Hippocampal formation (tissue), 2 donors: ENCODE data around the gene FKBP2.

ENCODE experiments used
- DNase-seq, 2 donors: peaks; one replicate each; lab custom pipeline; 2025; lab: John Stamatoyannopoulos, UW

The FKBP2 gene

DNA sequence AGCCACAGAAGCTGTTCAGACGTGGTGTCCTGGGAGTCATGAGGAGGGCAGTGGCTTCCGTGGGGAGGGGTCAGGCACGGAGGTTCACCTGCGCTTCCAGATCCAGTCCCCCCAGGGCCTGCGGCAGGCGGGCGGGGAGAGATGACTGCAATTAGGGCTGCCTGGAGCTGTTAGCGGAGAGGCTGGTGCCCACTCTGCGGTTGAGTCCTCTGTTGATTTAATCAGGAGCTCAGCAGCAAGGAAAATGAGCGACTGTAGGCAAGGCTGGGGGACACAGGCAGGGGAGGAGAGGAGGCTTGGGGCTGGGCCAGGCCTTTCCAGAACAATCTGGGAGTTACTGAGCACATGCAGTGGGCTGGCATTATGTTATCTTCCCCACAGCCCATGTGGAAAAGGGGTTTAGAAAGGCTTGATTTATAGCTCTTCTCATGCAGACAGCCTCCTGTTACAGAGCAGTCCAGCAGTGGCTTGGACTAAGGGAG lies 23.5 kb downstream of the FKBP2 start:
- DNase-seq = no peak

DNA sequence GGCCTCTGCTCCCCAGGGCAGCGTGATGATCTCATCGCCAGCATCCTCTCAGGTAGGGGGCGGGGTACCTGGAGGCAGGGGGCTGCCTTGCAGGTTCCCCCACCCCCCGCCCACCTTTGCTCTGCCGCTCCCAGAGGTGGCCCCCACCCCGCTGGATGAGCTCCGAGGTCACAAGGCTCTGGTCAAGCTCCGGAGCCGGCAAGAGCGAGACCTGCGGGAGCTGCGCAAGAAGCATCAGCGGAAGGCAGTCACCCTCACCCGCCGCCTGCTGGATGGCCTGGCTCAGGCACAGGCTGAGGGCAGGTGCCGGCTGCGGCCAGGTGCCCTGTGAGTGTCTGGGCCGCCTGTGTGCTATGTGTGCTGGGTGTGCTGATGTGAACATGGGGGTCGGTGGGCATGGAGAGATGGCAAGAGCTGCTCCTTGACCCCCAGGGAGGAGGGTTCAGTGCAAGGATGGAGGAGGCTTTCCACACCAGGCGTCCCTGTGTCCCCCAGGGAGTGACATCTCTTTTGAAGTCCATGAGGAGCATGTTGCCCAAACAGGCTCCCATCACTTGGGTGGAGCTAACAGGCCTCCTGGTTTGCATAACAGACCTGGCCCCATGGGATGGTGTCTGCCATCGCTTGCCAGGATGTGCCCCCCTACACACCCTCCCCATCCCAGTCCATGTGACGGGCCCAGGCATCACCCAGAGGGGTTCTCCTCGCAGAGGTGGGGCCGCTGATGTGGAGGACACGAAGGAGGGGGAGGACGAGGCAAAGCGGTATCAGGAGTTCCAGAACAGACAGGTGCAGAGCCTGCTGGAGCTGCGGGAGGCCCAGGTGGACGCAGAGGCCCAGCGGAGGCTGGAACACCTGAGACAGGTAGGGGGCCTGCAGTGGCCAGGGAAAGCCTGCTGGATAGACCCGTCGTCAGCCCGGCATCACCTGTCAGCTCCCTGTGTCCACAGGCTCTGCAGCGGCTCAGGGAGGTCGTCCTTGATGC lies 24.6 kb downstream of the FKBP2 start:
- no peak for DNase-seq

DNA sequence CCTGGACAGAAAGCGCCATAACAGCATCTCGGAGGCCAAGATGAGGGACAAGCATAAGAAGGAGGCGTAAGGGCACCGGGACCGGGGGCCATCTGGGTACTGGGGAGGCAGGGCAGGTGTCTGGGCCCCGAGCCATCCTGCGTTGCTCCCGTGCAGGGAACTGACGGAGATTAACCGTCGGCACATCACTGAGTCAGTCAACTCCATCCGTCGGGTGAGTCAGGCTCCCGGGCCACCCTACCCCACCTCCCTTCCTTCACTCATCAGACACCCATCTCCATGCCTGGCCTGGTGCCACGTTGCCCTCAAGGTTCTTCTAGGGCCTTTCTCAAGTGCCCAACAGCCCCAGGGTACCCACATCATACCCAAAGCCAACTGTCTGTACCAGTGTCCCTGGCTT lies 25.4 kb downstream of the FKBP2 start:
- no peak for DNase-seq

DNA sequence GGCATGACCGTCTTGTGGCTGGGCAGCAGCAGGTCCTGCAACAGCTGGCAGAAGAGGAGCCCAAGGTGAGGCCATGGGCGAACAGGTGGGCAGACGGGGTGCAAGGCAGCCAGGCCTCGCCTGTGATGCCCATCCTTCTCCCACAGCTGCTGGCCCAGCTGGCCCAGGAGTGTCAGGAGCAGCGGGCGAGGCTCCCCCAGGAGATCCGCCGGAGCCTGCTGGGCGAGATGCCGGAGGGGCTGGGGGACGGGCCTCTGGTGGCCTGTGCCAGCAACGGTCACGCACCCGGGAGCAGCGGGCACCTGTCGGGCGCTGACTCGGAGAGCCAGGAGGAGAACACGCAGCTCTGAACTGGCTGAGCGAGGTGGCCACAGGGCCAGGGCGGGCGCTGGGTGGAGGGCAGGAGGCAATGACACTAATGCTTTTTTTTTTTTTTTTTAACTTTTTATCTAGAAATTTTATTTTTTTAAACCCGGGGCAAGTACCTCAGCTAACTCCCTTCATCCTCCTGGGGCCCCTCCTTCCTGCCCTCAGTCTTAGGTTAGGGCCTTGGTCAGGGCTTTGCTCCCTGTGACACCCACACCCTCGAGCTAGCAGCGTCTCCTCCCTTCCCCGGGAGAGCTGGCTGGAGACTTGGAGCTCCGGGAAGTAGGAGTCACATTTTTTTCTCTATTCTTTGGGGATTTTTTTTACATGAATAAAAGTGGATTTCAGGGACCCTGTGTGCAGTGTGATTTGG lies 26.5 kb downstream of the FKBP2 start:
- DNase-seq = no peak

DNA sequence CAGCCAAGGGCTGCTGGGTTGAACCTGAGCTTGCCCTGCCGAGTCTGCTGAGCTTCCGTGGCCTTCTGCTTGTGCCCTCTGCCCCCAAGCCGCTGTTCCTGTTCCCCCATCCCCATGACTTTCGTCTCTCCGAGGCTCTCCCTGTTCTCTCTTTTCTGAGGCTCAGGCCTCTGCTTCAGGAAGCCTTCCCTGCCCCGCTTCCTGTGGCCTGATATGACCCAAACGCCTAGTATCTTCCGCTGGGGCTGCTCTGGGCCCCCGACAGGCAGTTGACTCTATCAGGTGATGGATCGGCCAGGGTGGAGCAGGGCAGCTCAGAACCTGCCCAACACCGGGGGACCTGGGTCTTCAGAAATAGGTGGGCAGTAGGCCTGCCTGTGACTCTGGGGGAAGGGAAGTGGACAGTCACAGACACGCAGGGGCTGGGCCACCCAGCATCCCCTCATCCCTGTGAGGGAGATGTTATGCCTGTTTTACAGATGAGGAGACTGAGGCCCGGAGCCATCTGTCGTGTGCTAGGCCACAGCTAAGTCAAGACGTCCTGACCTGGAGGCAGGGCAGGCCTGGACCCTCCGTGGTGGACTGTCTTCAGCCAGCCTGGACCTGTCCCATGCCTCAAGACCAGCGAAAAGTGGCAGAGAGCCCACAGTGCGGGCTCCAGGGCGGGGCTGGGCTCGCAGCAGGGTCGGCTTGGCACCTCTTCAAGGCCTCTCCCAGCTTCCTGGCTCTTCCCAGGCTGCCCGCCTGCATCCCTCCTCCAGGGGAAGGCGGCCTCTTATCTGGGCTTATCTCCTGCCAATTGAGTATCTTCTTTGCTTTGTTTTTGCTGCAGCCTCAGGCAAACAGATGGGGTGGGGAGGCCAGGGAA lies 27.4 kb downstream of the FKBP2 start:
- no peak for DNase-seq

DNA sequence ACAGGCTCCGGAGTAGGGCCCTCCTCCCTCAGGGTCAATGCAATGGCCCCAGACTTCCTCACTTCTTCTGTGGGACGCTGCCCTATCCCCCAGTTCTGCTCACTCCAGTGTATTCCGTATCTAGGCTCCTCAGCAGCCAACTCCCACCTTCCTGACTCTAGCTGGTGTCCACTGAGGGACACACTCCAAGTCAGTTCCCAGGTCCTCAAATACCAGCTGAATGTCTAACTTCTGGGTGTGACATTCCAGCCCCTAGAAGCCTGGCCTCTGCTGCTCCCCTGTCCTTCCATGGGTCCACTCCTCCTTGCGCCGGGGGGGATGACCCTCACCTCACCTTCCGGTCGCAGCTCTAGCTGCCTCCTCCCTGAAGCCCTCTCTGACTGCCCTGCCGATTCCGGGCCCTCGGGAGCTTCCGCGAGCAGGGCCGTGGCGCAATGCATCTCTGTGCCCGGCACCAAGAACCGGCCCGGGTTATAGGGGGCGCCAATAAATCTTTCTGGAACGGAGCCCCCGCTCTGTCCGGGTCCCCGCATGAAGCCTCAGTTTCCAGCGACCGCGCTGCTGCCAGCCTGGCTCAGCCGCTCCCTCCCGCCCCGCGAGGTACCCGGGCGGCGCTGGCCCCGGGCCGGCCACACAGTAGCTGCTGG lies 28.1 kb downstream of the FKBP2 start:
- DNase-seq = no peak

DNA sequence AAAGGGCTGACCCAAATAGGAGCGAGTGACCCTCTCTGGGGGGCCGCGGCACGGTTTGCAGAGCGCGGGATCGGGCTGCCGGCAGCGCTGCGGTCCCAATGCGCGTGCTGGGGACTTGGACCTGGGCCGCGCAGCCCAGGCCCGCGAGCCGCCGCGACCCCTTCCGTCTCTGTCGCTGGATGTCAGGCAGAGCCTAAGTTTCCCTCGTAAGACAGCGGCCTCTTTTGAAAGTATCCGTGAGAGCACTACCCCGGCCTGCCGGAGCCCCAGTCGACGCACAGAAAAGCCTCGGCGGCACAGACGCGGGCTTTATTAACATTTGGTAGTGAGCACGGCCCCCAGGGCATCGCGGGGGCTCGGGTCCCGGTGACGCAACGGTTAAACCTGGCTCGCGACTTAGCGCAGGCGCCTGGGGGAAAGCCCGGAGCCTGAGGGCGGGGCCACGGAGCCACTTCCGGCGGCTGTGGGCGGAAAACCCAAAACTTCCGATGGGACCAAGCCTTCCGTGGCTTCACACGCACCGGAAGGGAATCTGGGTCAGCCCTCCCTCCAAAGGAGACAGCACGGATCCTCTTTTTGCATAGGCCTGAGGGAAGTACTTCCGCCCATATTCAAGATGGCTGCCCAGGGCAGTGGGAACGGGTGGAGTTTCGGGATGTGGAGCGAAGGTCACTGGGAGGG lies 28.8 kb downstream of the FKBP2 start:
- DNase-seq = peak; percentile 99 to 100

DNA sequence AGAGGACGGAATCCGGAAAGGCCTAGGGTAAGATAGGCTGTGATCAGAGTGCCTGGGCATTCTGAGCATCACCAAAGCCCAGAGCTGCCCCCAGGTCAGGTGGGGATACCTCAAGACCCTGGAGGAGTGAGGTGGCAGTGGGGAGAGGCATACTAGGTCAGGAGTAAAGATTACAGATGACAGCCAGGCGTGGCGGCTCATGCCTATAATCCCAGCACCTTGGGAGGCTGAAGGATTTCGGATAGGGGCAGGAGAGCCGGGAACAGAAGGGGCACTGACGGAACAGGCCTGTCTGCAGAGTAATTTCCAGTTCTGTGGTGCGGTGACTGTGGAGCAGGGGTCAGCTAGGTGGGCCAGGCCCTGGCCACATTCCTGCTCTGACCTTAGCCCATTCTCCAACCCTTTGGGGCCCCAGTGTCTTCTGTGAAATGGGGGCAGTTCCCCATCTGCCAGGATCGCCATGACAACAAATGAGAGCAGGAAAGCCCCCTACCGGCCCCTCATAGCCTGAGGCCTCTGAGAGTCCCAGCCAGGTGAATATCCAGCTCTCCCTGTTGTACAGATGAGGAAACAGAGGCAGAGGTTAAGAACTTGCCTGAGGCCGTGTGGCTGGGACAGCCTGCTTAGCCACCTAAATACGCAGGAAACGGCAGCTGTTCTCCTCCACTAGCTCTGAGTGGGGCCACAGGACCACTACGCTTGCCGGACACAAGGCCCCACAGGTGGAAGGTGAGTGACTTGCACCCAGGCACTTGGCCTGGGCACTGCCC lies 34.3 kb downstream of the FKBP2 start:
- DNase-seq = no peak

DNA sequence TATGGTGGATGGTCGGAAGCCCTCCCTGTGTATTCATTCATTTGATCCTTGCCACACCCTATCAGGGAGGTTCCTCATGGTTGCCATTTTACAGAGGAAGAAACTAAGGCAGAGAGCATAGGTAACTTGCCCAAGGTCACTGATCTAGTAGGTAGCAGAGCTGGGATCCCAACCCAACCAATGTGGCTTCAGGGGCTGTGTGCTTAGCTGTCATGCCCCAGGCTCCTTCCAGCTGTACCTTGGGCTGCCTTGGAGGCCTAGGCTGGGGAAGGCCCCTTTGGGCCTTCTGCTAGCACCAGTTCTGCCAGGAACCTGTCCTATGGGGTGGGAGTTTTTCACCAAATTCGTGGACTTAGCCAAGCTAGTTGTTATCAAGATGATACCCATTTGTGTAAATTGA lies 34.9 kb downstream of the FKBP2 start:
- DNase-seq = no peak

DNA sequence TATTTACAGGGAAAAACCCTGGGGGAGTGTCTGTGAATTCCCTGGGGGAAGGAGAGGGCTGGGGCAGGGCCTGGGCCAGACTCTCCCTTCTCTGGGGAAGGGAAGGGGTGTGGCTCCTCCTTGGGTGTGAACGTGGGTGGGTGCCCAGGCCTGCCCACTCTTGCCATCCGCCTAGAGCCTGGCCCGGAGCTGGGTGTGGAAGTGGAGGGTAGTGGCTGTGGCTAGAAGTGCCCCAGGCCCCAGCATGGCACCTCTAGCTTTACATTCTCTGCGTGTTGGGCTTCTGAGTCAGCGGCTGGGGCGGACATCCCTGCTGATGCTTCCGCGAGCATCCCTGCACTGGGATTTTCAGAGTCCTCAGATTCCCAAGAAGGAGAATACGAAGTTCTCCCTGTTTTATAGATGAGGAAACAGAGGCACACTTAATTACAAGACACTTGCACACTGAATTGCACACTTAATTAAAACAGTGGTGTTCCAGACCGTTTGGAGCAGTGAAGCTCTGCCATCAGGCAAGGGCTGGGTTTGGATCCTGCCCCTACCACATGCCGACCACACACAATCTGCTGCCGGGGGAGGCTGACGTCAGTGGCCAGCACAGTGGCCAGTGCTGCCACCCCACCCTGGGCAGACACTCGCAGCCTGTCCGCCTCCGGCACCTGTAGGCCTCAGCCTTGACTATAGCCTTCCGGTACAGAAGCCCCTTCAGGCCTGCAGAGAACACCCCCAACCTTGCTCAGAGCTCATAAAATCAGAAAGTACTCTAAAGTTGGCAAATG lies 35.9 kb downstream of the FKBP2 start:
- no peak for DNase-seq

DNA sequence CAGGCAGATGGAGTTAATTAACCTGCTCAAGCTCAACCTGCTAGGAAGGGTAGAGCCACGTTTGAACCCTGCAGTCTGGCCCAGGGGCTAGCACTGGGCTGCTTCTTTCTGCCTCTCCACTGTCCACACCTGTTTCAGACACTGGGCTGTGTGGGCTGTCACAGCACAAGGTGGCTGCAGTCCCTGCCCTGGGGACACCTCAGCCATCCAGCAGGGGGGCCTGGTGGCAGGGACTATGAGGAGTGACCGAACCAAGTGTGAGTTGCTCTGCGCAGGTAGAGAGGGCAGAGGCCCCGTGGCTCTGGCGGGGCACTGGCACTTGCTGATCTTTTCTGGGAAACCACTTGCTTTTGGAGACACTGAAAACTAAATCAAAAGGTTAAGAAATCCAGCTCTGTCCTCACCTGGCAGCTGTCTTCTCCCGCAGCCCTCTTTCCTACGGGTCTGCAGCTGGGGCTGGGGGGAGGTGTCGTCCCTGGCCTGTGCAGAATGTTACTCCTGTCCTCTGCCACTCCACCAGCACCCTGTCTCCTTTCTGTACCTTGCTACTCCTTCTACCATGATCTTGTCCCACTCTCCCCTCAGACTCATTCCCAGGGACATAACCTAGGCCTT lies 37.8 kb downstream of the FKBP2 start:
- DNase-seq = no peak

DNA sequence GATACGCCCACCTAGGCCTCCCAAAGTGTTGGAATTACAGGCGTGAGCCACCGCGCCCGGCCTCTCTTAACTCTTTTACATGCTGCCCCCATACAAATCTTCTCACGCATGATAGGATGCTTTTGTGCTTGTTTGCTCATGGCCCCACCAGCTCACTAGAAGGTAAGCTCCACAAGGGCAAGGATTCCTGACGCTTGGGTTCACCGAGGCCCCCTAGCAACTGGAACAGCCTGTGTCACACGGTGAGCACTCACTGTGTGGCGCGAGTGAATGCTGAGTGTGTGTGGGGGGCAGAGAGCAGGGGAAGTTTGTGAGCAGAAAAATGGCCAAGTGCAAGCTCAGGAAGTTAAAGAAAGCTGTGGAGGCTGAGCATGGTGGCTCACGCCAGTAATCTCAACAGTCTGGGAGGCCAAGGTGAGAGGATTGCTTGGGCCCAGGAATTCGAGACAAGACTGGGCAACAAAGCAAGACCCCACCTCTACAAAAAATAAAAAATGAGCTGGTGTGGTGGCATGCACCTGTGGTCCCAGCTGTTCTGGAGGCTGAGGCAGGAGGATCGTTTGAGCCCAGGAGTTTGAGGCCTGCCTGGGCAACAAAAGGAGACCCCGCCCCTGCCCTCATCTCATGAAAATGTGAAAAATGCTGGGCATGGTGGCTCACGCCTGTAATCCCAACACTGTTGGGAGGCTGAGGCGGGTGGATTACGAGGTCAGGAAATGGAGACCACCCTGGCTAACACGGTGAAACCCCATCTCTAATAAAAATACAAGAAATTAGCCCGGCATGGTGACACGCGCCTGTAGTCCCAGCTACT lies 41.3 kb downstream of the FKBP2 start:
- DNase-seq = no peak

DNA sequence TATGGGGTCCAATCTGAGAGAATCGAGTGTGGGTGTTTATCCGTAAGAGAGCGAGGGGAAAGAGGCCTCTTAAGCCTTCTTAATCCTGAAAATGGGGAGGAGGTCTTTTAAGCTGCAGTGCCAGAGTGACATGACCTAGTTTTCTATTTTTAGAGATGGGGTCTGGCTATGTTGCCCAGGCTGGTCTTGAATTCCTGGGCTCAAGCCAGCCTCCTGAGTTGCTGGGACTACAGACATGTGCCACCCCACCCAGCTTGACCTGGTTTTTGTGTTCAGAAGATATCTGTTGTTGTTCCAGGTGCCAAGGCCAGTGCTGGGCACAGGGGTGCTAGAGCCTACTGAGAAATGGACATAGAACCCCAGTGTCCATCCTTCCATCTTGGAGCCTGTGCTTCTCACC lies 42.2 kb downstream of the FKBP2 start:
- DNase-seq = no peak

DNA sequence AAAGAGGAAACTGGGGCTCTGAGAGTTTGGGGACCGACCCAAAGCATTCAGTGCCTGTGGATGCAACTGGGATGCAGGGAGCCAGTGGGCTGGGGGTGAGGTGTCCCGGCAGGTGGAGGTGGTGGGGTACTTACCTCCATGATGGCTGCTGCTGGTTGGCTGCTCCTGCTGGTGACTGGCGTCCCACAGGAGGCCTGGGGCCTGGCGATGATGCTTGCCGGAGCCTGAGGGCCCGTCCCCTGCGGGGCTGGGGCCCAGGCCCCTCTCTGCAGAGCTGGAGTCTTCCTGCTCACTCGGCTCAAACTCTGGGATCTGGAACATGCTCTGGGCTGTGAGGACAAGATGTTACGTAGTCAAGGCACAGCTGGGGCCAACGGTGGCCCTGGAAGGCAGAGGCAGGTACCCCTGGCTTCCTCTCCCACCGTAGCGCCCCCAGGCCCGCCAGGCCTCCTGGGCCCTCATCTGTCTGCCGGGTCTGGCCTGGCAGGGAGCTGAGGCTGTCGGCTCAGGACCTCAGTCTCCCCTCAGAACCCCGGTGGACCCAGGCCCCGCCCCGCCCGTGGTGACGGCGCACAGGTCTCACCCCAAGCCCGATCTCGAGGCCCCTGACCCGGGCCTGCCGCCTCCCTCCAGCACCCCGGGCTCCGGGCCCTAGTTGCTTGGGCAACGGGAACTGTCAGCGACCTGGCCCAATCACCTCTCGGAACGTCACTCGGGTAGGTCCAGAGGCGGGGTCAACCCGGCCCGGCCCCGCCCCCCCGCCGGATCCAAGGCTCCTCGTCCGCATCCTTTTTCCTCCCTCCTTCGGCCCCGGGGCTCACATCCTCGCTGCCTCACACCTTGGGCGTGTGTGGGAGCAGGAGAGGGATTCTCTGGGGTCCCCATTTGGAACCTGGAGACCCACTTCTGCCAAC lies 43.4 kb downstream of the FKBP2 start, which contains the start of gene BAD:
BAD (minus strand) TSS at position 618 of the 914 bp plus-strand sequence; CDS start at position 321, 297 bp downstream.
- DNase-seq = peak; percentile 93 to 95

DNA sequence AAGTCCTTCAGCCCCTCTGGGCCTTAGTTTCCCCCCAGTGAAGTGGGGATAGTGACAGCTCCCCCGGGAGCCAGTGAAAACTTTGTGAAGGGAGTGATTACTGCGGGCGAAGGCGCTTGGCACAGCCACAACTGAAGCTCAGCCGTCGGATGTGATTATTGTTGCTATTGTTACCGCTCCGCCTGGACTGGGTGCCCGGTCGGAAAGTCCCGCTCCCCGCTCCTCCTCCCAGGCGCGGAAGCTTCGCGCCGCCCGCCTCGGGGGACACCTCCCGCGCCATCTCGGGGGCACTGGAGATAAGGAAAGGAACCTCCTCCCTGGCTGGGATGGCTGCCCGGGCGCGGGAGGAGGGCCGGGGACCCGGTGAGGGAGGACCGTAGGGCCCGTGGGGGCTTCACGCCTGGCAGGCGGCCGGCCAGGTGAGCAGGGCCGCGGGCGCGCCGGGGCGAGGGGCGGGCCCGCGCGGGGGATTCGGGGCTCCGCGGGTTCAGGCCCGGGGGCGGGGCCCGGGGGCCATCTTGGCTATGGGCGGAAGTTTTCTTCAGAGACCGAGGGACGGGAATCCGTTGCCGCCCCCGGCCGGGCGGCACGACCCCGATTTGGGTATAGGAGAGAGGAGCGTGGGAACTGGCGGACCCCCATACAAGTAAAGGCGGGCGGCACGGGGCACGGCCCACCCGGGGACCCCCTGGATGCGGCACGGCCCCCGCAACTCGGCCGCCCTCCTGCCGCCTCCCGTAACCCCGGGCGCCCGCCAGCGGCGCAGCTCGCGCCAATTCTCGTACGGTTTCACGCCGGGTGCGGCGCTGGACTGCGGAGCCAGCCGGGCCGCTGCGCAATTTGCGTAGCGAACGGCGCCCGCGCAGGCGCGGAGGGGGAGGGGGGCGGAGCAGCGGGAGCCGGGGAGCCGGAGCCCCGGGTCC lies 44.3 kb downstream of the FKBP2 start, which contains the start of gene GPR137:
GPR137 (plus strand) TSS at position 887 of the 923 bp plus-strand sequence. CDS start 677 bp downstream, outside the sequence.
- peak; percentile 81 to 88 for DNase-seq
